Activated naive CD4-positive, alpha-beta T cell treated with anti-CD3 and anti-CD28 coated beads, Interleukin-2, amount 50 U/mL, for 72 hours (primary cell): ENCODE data around the gene OR8B2. TPM values are rescaled to one million over a fixed set of nuclear protein-coding genes. Genes with fewer than 3 reads are reported as not detected.

ENCODE experiments used
- ATAC-seq, 2 donors: fragments of 150-1000 bp; cut with Tn5 transposase; 2 replicates each; pipeline ENCODE4 v1.10.0; 2021; ENCODE audit warnings: mild to moderate bottlenecking in 2 of 2, moderate library complexity in 2 of 2
- DNase-seq, 2 donors: peaks; one replicate each; pipeline ENCODE4 v3.0.0; 2021 to 2022; ENCODE audit warnings: low spot score in 2 of 2
- H3K27ac Mint-ChIP-seq, 2 donors: one replicate each; pipeline ENCODE4 v1.8.0; 2022; ENCODE audit warnings: mild to moderate bottlenecking in 2 of 2, mixed read lengths in 2 of 2
- H3K36me3 Mint-ChIP-seq, 2 donors: one replicate each; pipeline ENCODE4 v1.8.0; 2022; ENCODE audit warnings: mixed read lengths in 2 of 2
- H3K9me3 Mint-ChIP-seq, 2 donors: one replicate each; pipeline ENCODE4 v1.8.0; 2022; ENCODE audit warnings: mixed read lengths in 2 of 2
- total RNA-seq, 2 donors: library from RNA; stranded (reverse); gene quantifications; one replicate each; pipeline ENCODE4 v1.2.3, GENCODE V29; 2022

Gene OR8B2
- total RNA-seq, 2 donors from 2014 or later = not detected

- no peak for ATAC-seq
- peaks cover 0 to under 1% of the 10 kb centered on the region in 2 donors for H3K9me3 Mint-ChIP-seq
Observed at GRCh38 chr11:124344346-124344745, 40.0 kb downstream of the OR8B2 start.

GRCh38 chr11:124340142-124340447 lies 44.2 kb downstream of the OR8B2 start:
- Mint-ChIP-seq H3K36me3 (no peaks in the 10 kb centered on the region), H3K27ac (no peak overlapping the region)

More at GRCh38 chr11:124344346-124344745, 40.0 kb downstream of the OR8B2 start:
- Mint-ChIP-seq H3K27ac (no peak overlapping the region), H3K36me3 (no peaks in the 10 kb centered on the region)
- DNase-seq = no peak

GRCh38 chr11:124339396-124340141 lies 44.7 kb downstream of the OR8B2 start:
- no peak overlapping the region for H3K27ac Mint-ChIP-seq
- ATAC-seq = no peak
- H3K36me3 Mint-ChIP-seq = no peaks in the 10 kb centered on the region
- no peak for DNase-seq
- peaks cover 0 to 8% of the 10 kb centered on the region in 2 donors for H3K9me3 Mint-ChIP-seq

More at GRCh38 chr11:124340142-124340447, 44.2 kb downstream of the OR8B2 start:
- no peak for ATAC-seq
- H3K9me3 Mint-ChIP-seq = peaks cover 0 to 8% of the 10 kb centered on the region in 2 donors
- no peak for DNase-seq

Other genes starting within 250 kb of the OR8B2 start
- not detected for gene OR10D3, start 201.2 kb downstream of the OR8B2 start, total RNA-seq
- not detected for gene OR8G1, start 143.4 kb downstream of the OR8B2 start, total RNA-seq
- gene OR8G5, start 128.1 kb downstream of the OR8B2 start, total RNA-seq = not detected
- not detected for gene OR8D1, start 70.5 kb downstream of the OR8B2 start, total RNA-seq
- gene OR8D2, start 64.3 kb downstream of the OR8B2 start, total RNA-seq = not detected
- not detected for gene OR8B3, start 14.5 kb upstream of the OR8B2 start, total RNA-seq
- not detected for gene OR8B4, start 40.4 kb upstream of the OR8B2 start, total RNA-seq
- gene OR8B8, start 61.2 kb upstream of the OR8B2 start, total RNA-seq = not detected
- not detected for gene OR8B12, start 159.2 kb upstream of the OR8B2 start, total RNA-seq
- not detected for gene OR8A1, start 185.5 kb upstream of the OR8B2 start, total RNA-seq
- gene PANX3, start 226.9 kb upstream of the OR8B2 start, total RNA-seq = not detected
- 10 to 100 TPM; 29.4 to 33.2 TPM for gene TBRG1, start 238.4 kb upstream of the OR8B2 start, total RNA-seq